ENCODE data around the gene C17orf67. TPM values are rescaled to one million over a fixed set of nuclear protein-coding genes. Genes with fewer than 3 reads are reported as not detected.

Gene C17orf67
- total and polyA plus RNA-seq, 2 of the 8 experiments (the other 6 are each of a cell fraction or from before 2014, with no cell fraction given), result 0.67 to 2.2 TPM

DNA sequence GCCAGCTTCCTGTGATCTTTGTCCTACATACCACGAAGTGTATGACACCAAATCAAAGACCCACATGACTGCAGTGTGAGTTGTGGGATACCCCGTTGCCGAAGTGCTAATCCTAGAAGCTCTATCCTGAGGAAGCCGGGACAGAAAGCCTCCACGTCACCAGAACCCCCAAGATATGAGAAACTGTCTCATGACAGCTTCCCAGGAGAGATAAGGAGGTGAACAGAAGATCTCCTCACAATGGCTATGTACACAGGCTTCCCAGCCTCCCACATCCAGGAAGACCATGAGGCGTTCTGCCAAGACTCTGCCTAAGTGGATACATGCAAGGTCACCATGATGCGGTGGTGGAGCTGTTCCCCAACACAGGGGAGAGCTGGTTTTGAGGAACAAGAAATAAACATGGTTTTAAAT is 43.1 kb upstream of the C17orf67 start:
- Histone ChIP-seq H3K27ac (ENCODE audit: low read depth, low read length) (no peak overlapping the region), H4K91ac (replicated peaks; ENCODE audit: insufficient read length, low read length) (no peak overlapping the region), H2AK5ac (ENCODE audit: low read depth, low read length) (no peak overlapping the region), H2AFZ (ENCODE audit: low read length) (no peak overlapping the region), H3K27me3 (replicated peaks in 1 of 4; ENCODE audit: control insufficient read depth in 3 of 4, extremely low read depth in 1 of 4, insufficient read depth in 3 of 4, low read length in 3 of 4) (0 out of 7 replicates have a peak, but pooled peaks cover 0 to 3% (median under 1%) of the 10 kb centered on the region in 4 experiments), H3K9ac (replicated peaks in 1 of 4; ENCODE audit: extremely low read depth in 1 of 4, low read depth in 3 of 4, low read length in 3 of 4) (no peak overlapping the region), H4K8ac (ENCODE audit: extremely low read depth, insufficient read depth, low read length) (no peak overlapping the region), H3K36me3 (ENCODE audit: control insufficient read depth in 2 of 4, insufficient read depth in 4 of 4, low read length in 3 of 4) (no peaks in the 10 kb centered on the region), H3K4me3 (ENCODE audit: extremely low read depth in 1 of 4, insufficient read depth in 2 of 4, low read depth in 3 of 4, low read length in 4 of 4) (no peak overlapping the region), H2BK20ac (ENCODE audit: low read length) (no peak overlapping the region), H3K4ac (replicated peaks; ENCODE audit: insufficient read length, low read depth, low read length) (no peak overlapping the region), H2BK120ac (replicated peaks; ENCODE audit: low read depth, low read length) (no peak overlapping the region), H3K79me2 (ENCODE audit: control insufficient read depth in 1 of 2, insufficient read depth in 2 of 2, low read length in 2 of 2) (no peaks in the 10 kb centered on the region), H3K4me1 (replicated peaks in 1 of 4; ENCODE audit: control insufficient read depth in 3 of 4, insufficient read depth in 4 of 4, low read length in 3 of 4) (no peaks in the 10 kb centered on the region), H3K18ac (ENCODE audit: extremely low read depth, low read length) (no peak overlapping the region), H2BK15ac (ENCODE audit: low read length) (no peak overlapping the region), H3K14ac (ENCODE audit: insufficient read length) (no peak overlapping the region), H3K56ac (replicated peaks; ENCODE audit: insufficient read length, low read depth, low read length) (no peak overlapping the region), H2BK5ac (ENCODE audit: low read depth, low read length) (no peak overlapping the region), H3K23ac (ENCODE audit: insufficient read length) (no peak overlapping the region), H3K9me3 (ENCODE audit: insufficient read depth in 2 of 2, low read depth in 1 of 2, low read length in 1 of 2) (no peaks in the 10 kb centered on the region), H3K79me1 (ENCODE audit: low read depth, low read length) (no peaks in the 10 kb centered on the region), H2BK12ac (ENCODE audit: low read depth, low read length) (no peak overlapping the region), H4K5ac (ENCODE audit: insufficient read length, low read depth, low read length) (no peak overlapping the region), H4K20me1 (replicated peaks in 1 of 2; ENCODE audit: control insufficient read depth in 1 of 2, insufficient read depth in 2 of 2, low read length in 2 of 2) (no peaks in the 10 kb centered on the region), H3K4me2 (ENCODE audit: insufficient read depth in 1 of 2, low read depth in 2 of 2, low read length in 2 of 2) (no peak overlapping the region), H3K23me2 (ENCODE audit: low read depth, low read length) (no peaks in the 10 kb centered on the region)
- no peak for FAIRE-seq
- CTCF ChIA-PET (ENCODE audit: partially characterized antibody), result interaction anchor here (0.6 to 2.4 kb wide), 5 partner anchors 14 to 91 kb away, joined by 3 to 7 read pairs (median 3); no protein-coding TSS in a partner anchor
- no peak for TF ChIP-seq NANOG (IDR thresholded peaks at IDR 0.05; ENCODE audit: insufficient read depth, low read depth, low read length, poor library complexity, severe bottlenecking)
- POLR2A ChIA-PET (ENCODE audit: partially characterized antibody), result interaction anchor here (1.4 to 1.6 kb wide), 2 partner anchors 14 to 37 kb away, joined by 3 read pairs; partner anchors contain the start of gene TRIM25
- WGBS, 2 experiments (ENCODE audit: extremely low coverage in 1 of 2, insufficient coverage in 1 of 2, insufficient read length in 1 of 2, insufficient replicate concordance in 2 of 2, low coverage in 1 of 2, low lambda C conversion rate in 2 of 2, missing lambda C conversion rate in 1 of 2), result 95% methylated on average over 7 of the region's 7 CpGs; no CpG with 5 or more reads in 1 of the 2 experiments
- no peak for DNase-seq (ENCODE audit: low read depth in 1 of 2, low spot score in 2 of 2)

All from H1 (cell line).